Esophagus muscularis mucosa (tissue), 2 donors: ENCODE measurements around the gene PRM3.

ENCODE experiments used
- POLR2A ChIP-seq: fragments of 450-650 bp; IDR thresholded peaks from one replicate; pipeline ENCODE4 v1.6.1; 2017; ENCODE audit warnings: antibody characterized with exemption, moderate library complexity, mild to moderate bottlenecking, low read depth
- POLR2AphosphoS5 ChIP-seq, 2 donors: sonication (generic); formaldehyde crosslinking; IDR thresholded peaks; one replicate each; pipeline ENCODE4 v1.6.1; 2017; ENCODE audit warnings: antibody characterized with exemption in 2 of 2

DNA sequence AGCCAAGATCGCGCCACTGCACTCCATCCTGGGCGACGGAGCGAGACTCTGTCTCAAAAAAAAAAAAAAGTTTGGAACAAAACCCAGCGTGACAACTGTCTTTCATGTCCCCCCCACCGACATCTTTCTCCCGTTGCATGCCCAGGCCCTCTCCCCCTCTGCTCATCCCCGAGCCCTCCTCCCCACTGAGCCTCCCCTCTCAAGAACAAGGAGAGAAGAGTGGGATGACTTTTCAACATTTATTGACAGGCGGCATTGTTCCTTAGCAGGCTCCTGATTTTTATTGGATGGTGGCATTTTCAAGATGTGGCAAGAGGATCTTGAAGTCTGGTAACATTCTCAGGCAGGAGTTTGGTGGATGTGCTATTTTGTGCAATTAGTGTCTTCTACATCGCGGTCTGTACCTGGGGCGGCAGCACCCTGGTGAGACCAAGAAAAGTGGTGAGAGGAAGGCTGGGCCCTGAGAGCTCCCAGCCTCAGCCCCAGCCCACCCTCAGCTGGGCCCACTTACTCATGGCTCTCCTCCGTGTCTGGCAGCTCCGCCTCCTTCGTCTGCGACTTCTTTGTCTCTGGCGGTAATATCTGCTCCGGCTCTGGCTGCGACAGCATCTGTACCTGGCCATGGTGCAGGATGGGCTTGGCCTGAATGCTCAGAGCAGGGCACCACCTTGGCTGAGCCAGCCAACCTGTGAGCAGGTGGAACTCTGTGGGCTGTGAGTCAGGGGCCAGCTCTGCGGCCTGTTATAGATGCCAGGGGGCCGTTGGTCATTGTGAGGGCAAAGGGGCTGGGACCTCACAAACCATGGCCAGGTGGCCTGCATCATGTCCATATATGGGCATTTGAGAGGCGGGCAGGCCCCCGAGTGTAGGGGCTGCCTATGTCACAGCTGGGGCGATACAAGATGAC is 7.4 kb upstream of the PRM3 start, which contains the start of gene PRM1:
- TF ChIP-seq POLR2A (no peak), POLR2AphosphoS5 (IDR thresholded peaks at IDR 0.05) (no peak)
